Activated T-helper 17 cell treated with anti-CD3 and anti-CD28 coated beads, Interleukin-2, amount 50 U/mL, for 72 hours (primary cell): Measurements from ENCODE around the gene ME3. TPM values are rescaled to one million over a fixed set of nuclear protein-coding genes. Genes with fewer than 3 reads are reported as not detected.

ENCODE experiments used
- ATAC-seq: fragments of 150-1000 bp; cut with Tn5 transposase; replicated peaks from 2 replicates; pipeline ENCODE4 v1.10.0; 2021; ENCODE audit warnings: mild to moderate bottlenecking, moderate library complexity
- H3K27ac Mint-ChIP-seq: one replicate; pipeline ENCODE4 v1.8.0; 2022; ENCODE audit warnings: mixed read lengths
- H3K27me3 Mint-ChIP-seq: one replicate; pipeline ENCODE4 v1.8.0; 2022; ENCODE audit warnings: mixed read lengths
- H3K36me3 Mint-ChIP-seq: one replicate; pipeline ENCODE4 v1.8.0; 2022; ENCODE audit warnings: low read depth, mild to moderate bottlenecking, mixed read lengths
- H3K4me1 Mint-ChIP-seq: one replicate; pipeline ENCODE4 v1.8.0; 2022; ENCODE audit warnings: mixed read lengths
- H3K4me3 Mint-ChIP-seq: one replicate; pipeline ENCODE4 v1.8.0; 2022; ENCODE audit warnings: mild to moderate bottlenecking, mixed read lengths
- H3K9me3 Mint-ChIP-seq: one replicate; pipeline ENCODE4 v1.8.0; 2022; ENCODE audit warnings: mixed read lengths
- total RNA-seq, 2 donors: library from RNA; stranded (reverse); gene quantifications; one replicate each; pipeline ENCODE4 v1.2.3, GENCODE V29; 2022

ME3 gene
- total RNA-seq, 2 donors from 2014 or later: 1.5 to 2.9 TPM

DNA sequence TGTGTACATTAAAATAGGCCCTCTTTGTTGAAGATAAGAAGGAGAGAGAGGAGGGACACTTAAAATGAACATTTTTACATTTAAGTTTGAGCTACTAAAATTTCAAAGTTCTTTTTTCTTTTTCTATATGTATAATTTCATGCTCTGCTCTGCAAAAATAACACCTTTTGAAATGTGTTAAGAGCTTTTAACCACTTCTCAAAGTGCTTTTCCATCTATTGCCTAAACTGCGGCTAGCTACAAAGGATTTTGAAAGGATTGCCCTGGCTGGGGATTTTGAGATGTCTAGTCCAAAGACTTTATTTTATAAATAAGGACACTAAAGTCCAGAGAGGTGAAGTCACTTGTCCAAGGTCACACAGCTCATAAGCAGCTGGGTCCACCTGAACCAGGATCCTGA is 159.3 kb downstream of the ME3 start:
- Mint-ChIP-seq H3K36me3 (no peaks in the 10 kb centered on the region), H3K4me3 (no peak overlapping the region), H3K4me1 (no peaks in the 10 kb centered on the region), H3K27me3 (no peaks in the 10 kb centered on the region), H3K9me3 (no peaks in the 10 kb centered on the region), H3K27ac (no peak overlapping the region)
- ATAC-seq: no peak

DNA sequence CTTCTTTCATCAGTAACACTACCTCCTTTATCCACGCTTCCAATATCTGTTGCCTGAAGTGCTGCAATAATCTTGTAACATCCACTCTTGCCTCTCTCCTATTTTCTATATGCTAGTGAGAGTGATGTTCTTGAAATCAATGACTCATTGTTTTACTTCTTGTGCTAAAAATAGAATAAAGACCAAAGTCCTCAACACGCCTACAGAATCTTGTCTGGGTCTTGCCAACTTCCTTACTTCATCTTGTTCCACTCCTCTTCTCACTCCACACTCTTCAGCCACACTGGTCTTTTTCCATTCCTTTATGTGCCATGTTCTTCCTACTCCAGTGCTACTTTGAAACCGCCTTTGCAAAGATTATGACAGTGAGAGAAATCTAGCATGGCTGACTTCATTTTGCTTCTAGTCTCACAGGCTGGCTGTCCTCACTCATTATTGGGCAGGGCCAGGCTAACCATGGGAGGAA is 161.3 kb downstream of the ME3 start:
- H3K4me1 Mint-ChIP-seq: no peaks in the 10 kb centered on the region
- no peak overlapping the region for H3K27ac Mint-ChIP-seq
- H3K27me3 Mint-ChIP-seq: no peaks in the 10 kb centered on the region
- peak; percentile 75 for ATAC-seq
- H3K36me3 Mint-ChIP-seq: no peaks in the 10 kb centered on the region
- H3K9me3 Mint-ChIP-seq: no peaks in the 10 kb centered on the region
- H3K4me3 Mint-ChIP-seq: no peak overlapping the region

DNA sequence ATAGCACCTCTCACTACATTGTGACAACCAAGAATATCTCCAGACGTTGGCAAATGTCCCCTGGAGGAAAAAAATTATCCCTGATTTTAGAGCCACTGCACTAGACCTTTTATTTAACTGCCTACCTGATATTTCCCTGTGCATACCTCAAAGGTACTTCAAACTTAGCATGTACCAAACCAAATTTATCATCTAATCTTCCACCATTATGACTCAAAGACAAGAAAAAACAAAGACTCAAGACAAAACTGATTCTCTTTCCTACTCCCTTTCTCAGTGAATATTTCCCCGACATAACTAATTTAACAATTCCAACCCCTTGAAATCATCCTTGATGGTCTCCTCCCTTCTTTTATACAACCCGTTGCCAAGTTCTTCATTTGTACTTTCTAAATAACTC is 161.7 kb downstream of the ME3 start:
- no peaks in the 10 kb centered on the region for H3K36me3 Mint-ChIP-seq
- H3K4me3 Mint-ChIP-seq: no peak overlapping the region
- no peak overlapping the region for H3K27ac Mint-ChIP-seq
- H3K9me3 Mint-ChIP-seq: no peaks in the 10 kb centered on the region
- no peaks in the 10 kb centered on the region for H3K27me3 Mint-ChIP-seq
- H3K4me1 Mint-ChIP-seq: no peaks in the 10 kb centered on the region
- peak; percentile 15 for ATAC-seq

DNA sequence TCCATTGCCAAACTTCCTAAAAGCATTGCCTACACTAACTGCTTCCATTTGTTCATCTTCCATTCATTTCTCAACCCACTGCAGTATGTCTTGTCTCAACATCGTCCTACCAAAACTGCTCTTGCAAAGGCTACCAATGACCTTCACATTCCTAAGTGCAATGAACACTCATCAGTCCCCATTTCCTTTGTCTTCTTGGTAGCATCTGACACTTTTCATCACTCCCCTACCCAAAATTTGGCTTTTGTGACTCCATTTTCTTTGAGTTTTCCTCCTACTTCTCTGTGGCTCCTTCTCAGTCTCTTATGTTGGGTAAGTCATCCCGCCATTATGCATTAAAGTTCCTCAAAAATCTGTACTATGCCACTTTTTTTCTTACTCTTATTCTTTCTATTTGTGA is 162.3 kb downstream of the ME3 start:
- no peaks in the 10 kb centered on the region for H3K9me3 Mint-ChIP-seq
- H3K27me3 Mint-ChIP-seq: no peaks in the 10 kb centered on the region
- no peaks in the 10 kb centered on the region for H3K36me3 Mint-ChIP-seq
- no peak for ATAC-seq
- H3K4me1 Mint-ChIP-seq: no peaks in the 10 kb centered on the region
- H3K27ac Mint-ChIP-seq: no peak overlapping the region
- no peak overlapping the region for H3K4me3 Mint-ChIP-seq

DNA sequence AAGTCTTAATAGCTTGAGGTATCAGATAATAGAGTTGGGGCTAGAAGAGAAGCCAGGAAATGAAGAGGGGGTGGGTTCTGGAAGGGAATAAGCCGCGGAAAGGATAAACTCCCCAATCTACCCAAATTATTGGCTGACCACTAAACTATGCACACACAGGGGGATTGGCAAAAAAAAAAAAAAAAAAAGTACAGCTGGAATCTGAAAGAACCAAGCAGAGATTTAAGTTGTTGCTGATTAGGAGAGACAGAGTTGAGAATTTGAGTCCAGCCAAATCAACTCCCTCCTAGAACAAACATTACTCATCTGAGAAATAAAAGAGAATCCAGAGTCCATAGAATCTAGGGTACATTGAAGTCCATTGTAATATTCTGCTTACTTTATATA is 162.8 kb downstream of the ME3 start:
- Mint-ChIP-seq H3K36me3 (no peaks in the 10 kb centered on the region), H3K27me3 (no peaks in the 10 kb centered on the region), H3K27ac (no peak overlapping the region), H3K9me3 (no peaks in the 10 kb centered on the region), H3K4me3 (no peak overlapping the region), H3K4me1 (no peaks in the 10 kb centered on the region)
- no peak for ATAC-seq

DNA sequence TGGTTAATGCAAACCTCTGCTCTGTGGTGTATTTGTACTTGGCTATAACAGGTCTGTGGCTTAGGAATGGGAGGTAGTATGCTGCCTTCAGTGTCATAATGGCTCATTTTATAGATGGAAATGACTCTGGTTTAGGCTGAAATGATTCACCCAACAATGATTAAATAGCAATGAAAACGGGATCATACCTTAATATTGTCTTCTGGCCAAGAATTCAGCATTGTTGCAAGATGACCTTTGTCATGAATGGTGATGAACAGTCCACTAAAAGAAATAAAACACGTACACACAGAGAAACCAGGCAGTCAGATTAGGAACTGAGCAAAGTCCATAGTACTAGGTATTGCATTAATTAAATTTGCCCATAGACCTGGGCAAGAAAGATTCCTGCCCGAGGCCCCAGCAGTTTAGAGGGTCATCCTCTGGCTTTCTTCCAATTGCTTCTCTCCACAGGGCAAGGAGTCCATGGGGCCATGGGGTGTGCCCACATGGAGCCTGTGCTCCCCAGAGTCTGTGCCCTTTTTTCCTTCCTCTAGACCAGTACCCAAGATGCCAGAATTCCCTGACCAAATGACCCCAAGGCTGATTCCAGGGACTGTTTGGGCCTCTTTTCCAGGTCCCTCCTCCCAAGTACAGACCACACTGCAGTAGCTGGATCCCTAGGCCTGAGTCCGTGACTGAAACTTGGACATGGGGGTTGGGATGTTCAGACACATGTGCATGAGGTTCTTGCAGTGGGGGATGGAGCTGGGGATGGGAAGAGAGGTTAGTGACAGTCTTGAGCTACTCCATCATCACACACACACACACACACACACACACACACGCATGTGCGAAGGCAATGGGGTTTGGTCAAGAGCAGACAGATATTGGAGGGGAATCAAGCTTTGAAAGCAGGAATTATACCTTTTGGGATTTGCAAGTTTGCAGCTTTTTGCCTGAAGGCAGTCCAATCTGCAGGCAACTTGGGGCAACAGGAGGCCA is 163.5 kb downstream of the ME3 start:
- Mint-ChIP-seq H3K27me3 (no peaks in the 10 kb centered on the region), H3K4me3 (no peak overlapping the region), H3K36me3 (no peaks in the 10 kb centered on the region), H3K9me3 (no peaks in the 10 kb centered on the region), H3K4me1 (no peaks in the 10 kb centered on the region), H3K27ac (no peak overlapping the region)
- ATAC-seq: no peak

DNA sequence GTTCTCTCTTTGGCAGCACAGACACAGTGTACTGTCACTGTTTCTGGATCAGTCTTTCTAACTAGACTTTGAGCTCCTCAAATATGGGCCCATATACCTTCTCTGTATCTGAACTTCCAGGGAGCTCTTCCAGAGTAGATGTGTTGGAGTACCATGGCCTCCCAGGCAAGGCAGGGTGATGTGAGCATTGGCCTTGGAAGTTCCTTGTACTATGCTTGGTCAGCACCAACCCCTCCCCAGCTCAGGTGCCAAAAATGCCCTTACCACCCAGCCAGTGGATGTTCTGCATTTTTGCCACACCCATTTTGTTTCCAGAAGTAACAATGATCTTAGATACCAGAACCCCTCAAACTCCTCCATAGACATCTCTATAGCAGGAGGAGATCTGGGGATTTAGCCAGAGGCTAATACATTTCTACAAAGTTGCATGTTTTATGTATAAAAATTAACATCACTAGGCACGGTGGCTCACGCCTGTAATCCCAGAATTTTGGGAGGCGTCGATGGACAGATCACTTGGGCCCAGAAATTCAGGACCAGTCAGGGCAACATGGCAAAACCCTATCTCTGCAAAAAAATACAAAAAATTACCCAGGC is 165.1 kb downstream of the ME3 start:
- Mint-ChIP-seq H3K36me3 (no peaks in the 10 kb centered on the region), H3K9me3 (no peaks in the 10 kb centered on the region), H3K27me3 (no peaks in the 10 kb centered on the region), H3K27ac (no peak overlapping the region), H3K4me1 (no peaks in the 10 kb centered on the region), H3K4me3 (no peak overlapping the region)
- no peak for ATAC-seq

DNA sequence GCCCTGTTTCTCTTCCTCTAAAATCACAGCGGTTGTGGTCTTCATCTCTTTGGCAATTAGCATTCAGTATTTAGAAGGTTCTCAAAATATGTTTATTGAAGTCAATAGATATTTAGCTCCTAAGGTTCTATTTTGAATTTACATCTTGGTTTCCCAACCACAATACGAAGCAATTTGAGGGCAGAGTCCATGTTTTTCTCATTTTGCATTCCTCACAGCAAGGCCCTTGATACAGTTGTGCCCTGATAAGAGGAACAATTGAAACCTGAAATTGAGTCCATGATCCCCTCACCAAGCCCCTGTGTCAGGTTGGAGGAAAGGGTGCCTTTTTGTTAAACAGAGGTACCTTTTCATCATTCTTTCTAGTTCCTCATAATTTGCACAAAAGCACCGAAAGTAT is 166.2 kb downstream of the ME3 start:
- H3K4me3 Mint-ChIP-seq: no peak overlapping the region
- H3K9me3 Mint-ChIP-seq: no peaks in the 10 kb centered on the region
- ATAC-seq: no peak
- no peaks in the 10 kb centered on the region for H3K36me3 Mint-ChIP-seq
- no peak overlapping the region for H3K27ac Mint-ChIP-seq
- H3K27me3 Mint-ChIP-seq: no peaks in the 10 kb centered on the region
- H3K4me1 Mint-ChIP-seq: no peaks in the 10 kb centered on the region

DNA sequence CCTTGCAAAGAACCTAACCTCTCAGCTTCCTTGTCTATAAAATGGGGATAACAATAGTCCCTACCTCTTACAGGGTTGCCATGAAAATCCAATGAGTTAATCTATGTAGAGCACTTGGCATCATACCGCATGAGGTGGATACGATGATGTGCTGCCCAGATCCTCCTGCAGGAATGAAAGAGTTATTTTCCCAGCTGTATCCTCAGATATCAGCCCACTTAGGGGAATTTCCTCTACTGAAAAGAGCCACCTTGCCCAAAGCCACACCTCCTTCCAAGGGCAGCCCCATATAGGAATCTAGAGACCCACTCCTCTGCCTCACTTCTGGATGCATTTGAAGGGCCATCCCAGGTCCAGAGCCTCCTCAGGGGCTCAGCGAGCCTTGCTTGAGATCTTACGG is 169.3 kb downstream of the ME3 start:
- Mint-ChIP-seq H3K4me3 (no peak overlapping the region), H3K9me3 (no peaks in the 10 kb centered on the region), H3K36me3 (no peaks in the 10 kb centered on the region), H3K27me3 (no peaks in the 10 kb centered on the region), H3K27ac (no peak overlapping the region), H3K4me1 (no peaks in the 10 kb centered on the region)
- no peak for ATAC-seq

DNA sequence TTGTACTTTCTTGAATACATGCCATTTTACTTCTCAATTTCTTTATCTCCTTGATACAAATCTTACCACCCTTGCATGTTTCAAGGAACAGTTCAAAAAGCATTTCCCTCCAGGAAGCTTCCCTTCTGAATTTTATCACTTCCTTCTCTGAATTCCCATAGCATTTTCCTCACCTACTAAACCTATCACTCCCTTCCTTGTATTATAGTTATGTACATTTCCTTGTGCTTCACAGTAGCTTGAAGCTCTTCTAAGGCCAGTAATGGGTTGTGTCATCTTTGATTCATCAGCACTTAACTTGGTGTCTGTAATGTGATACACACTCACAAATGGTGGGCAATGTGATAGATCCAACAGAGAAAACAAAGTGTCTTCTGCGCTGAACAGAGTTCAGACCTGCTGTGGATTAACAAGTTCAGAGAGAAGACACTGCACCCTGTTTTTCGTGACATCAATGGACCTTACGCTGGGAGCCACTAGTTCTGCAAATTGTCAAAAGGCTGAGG is 170.2 kb downstream of the ME3 start:
- H3K27me3 Mint-ChIP-seq: no peaks in the 10 kb centered on the region
- H3K27ac Mint-ChIP-seq: no peak overlapping the region
- ATAC-seq: no peak
- no peaks in the 10 kb centered on the region for H3K4me1 Mint-ChIP-seq
- H3K36me3 Mint-ChIP-seq: no peaks in the 10 kb centered on the region
- H3K9me3 Mint-ChIP-seq: no peaks in the 10 kb centered on the region
- H3K4me3 Mint-ChIP-seq: no peak overlapping the region

DNA sequence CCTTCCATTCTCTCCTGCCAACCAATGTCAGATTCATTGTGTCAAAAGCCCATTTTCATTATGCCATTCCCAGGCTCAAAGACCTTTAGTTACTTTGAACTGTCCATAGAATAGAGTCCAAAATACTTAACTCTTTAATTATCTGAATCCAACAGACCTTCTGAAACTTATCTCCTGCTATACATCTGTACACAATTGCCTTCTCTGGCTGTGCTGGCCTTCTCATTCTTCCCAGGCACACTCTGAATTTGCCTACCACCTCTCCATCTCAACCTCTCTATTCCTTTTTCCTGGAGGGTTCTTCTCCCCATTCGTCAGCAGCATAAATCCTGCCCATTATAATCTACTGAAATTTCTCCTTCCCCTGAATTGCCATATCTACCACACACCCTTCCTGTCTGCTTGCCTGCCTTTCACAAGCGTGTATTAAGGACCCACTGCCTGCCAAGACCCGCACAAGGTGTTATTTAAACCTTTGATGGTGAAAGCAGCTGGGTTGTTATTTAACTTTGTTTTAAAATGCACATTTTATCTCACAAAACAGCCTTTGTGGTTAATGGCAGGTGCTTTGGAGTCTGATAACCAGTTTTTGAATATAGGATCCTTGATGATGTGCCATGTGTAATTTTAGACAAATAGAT is 171.8 kb downstream of the ME3 start:
- no peak overlapping the region for H3K4me3 Mint-ChIP-seq
- H3K27ac Mint-ChIP-seq: no peak overlapping the region
- H3K36me3 Mint-ChIP-seq: no peaks in the 10 kb centered on the region
- no peaks in the 10 kb centered on the region for H3K9me3 Mint-ChIP-seq
- H3K4me1 Mint-ChIP-seq: no peaks in the 10 kb centered on the region
- no peak for ATAC-seq
- H3K27me3 Mint-ChIP-seq: no peaks in the 10 kb centered on the region

DNA sequence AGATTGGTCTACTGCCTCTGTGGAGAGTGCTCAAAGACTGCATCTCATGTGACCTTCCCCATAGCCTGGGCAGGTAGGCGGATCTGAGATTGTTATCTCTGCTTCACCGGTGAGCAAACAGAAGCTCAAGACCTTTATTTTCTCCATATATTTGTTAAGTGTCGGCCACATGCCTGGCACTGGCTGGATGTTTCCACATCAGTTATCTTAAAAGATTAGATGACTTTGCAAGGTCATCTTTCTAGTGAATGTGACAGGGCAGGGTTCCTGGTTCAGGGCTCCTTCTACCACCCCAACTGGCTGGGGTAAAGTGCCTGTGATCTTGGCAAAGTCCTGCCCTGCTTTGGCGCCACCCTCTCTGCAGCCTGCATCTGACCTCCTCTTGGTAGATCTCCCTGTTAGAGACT is 172.7 kb downstream of the ME3 start:
- H3K4me3 Mint-ChIP-seq: no peak overlapping the region
- no peaks in the 10 kb centered on the region for H3K4me1 Mint-ChIP-seq
- no peaks in the 10 kb centered on the region for H3K36me3 Mint-ChIP-seq
- no peaks in the 10 kb centered on the region for H3K27me3 Mint-ChIP-seq
- H3K9me3 Mint-ChIP-seq: no peaks in the 10 kb centered on the region
- H3K27ac Mint-ChIP-seq: no peak overlapping the region
- ATAC-seq: no peak

DNA sequence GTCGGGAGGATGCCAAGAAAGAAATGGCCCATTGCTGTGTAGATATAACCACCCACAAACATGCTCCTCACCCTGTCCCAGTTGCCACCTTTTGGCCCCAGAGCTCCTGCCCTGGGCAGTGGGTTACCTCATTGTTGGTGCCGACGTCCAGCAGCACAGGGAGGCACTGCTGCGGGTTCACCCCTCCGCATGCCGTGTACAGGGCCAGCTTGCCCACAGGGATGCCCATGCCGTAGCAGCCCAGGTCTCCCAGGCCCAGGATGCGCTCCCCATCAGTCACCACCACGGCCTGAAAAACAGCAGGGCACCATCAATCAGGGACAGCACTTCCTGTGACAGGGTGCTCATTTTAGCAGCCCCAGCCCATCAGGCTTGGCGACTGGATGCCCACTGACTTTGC is 174.6 kb downstream of the ME3 start:
- Mint-ChIP-seq H3K4me1 (no peaks in the 10 kb centered on the region), H3K9me3 (no peaks in the 10 kb centered on the region), H3K27ac (no peak overlapping the region), H3K27me3 (no peaks in the 10 kb centered on the region), H3K36me3 (no peaks in the 10 kb centered on the region), H3K4me3 (no peak overlapping the region)
- no peak for ATAC-seq

DNA sequence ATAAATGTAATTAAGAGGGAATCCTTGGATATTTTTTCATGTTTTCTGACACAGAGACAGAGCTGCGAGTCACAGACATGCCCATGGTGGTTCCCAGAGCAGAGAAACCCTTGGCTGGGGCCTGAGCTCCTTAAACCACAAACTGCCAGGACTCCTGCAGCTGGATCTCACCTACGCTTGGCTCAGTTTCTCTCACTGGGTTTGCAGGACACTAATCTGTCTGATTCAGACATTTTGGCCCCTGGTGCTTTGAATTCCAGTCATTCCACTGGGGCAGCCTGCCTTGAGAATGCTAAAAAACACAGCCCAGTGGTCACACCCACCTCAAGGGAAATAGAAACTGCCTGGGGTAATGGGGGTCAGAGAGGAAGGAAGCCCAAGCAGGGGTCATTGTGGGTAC is 175.1 kb downstream of the ME3 start:
- no peak overlapping the region for H3K27ac Mint-ChIP-seq
- ATAC-seq: no peak
- no peaks in the 10 kb centered on the region for H3K4me1 Mint-ChIP-seq
- no peak overlapping the region for H3K4me3 Mint-ChIP-seq
- H3K36me3 Mint-ChIP-seq: no peaks in the 10 kb centered on the region
- no peaks in the 10 kb centered on the region for H3K27me3 Mint-ChIP-seq
- H3K9me3 Mint-ChIP-seq: no peaks in the 10 kb centered on the region

DNA sequence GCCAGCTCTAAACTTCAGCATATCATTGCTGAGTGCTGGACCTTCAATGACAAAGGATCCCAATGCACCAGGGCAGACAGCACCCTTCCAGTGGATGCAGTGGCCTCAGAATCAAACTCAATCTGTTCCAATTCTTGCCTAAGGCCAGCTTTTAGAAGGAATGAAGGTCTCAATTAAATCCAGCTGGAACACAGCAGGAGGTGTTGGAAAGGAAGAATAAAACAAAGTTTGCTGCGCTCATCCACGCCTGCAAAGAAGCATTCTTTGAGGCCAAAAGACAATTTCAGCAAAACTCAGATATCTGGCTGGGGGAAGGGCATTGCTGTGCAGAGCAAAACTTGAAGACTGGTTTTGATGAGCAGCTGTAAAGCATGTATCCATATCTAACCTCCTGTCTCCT is 177.1 kb downstream of the ME3 start:
- Mint-ChIP-seq H3K4me3 (no peak overlapping the region), H3K36me3 (no peaks in the 10 kb centered on the region), H3K27ac (no peak overlapping the region), H3K27me3 (no peaks in the 10 kb centered on the region), H3K4me1 (no peaks in the 10 kb centered on the region), H3K9me3 (no peaks in the 10 kb centered on the region)
- no peak for ATAC-seq
